OCI-LY1 (cell line): ENCODE results near the gene EYS.

Source experiments
- EZH2 ChIP-seq: fragments of 200-600 bp; sonication (generic), shearing (Covaris generic); IDR thresholded peaks from 2 replicates; pipeline ENCODE4 v1.8.0; 2017; ENCODE audit warnings: borderline replicate concordance, mixed run types, mild to moderate bottlenecking, antibody characterized with exemption, low read length, moderate library complexity, mixed read lengths
- TF ChIP-seq, protein P1 (sequence below): fragments of 200-600 bp; sonication (generic), shearing (Covaris generic); IDR thresholded peaks from 2 replicates; pipeline ENCODE4 v1.5.1; 2017; ENCODE audit warnings: mild to moderate bottlenecking, antibody characterized with exemption, low read length, moderate library complexity, mixed read lengths

DNA sequence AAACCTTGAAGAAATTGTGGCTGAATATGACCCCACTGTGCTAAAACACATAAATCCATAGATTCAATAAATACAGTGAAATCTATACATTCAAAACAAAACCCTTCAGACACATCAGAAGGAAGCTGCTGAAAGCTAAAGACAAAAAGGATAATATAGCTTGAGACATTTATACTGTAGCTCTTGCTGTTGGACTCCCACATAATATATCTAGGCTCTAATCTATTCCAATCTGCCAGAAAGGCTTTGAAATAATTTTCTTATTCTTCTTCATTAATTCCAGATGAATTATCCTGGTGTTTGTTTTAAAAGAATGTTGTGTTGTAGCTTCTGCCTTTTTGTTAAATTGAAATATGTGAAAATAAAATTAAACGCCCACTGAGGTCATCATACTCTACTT lies 454.0 kb downstream of the EYS start:
- TF ChIP-seq, protein P1, sequence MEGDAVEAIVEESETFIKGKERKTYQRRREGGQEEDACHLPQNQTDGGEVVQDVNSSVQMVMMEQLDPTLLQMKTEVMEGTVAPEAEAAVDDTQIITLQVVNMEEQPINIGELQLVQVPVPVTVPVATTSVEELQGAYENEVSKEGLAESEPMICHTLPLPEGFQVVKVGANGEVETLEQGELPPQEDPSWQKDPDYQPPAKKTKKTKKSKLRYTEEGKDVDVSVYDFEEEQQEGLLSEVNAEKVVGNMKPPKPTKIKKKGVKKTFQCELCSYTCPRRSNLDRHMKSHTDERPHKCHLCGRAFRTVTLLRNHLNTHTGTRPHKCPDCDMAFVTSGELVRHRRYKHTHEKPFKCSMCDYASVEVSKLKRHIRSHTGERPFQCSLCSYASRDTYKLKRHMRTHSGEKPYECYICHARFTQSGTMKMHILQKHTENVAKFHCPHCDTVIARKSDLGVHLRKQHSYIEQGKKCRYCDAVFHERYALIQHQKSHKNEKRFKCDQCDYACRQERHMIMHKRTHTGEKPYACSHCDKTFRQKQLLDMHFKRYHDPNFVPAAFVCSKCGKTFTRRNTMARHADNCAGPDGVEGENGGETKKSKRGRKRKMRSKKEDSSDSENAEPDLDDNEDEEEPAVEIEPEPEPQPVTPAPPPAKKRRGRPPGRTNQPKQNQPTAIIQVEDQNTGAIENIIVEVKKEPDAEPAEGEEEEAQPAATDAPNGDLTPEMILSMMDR, result no peak
- TF ChIP-seq EZH2, result no peak
